Activated CD8-positive, alpha-beta T cell treated with anti-CD3 and anti-CD28 coated beads, Interleukin-2, amount 10 ng/mL, durations not matched to agents 7 days and 5 days (primary cell): Measurements from ENCODE around the gene GIMAP6. TPM values are rescaled to one million over a fixed set of nuclear protein-coding genes. Genes with fewer than 3 reads are reported as not detected.
"Not testable (repeated sequence)": the region's sequence is repeated elsewhere in the genome, so short reads cannot be mapped to it uniquely, and the experiment has no call there.

Experiments used
- ATAC-seq: fragments of 150-1000 bp; cut with Tn5 transposase; one replicate; pipeline ENCODE4 v1.10.0; 2021; ENCODE audit warnings: moderate library complexity
- CTCF ChIA-PET: fragments of 350-600 bp; sonication (Branson Sonifier 250); formaldehyde crosslinking; loops from one replicate; lab custom pipeline; 2021; ENCODE audit warnings: antibody characterized with exemption; lab: Charles Lee
- POLR2A ChIA-PET: fragments of 350-600 bp; sonication (Branson Sonifier 250); formaldehyde crosslinking; loops from one replicate; lab custom pipeline; 2021; ENCODE audit warnings: antibody characterized with exemption; lab: Charles Lee
- DNase-seq: peaks from one replicate; pipeline ENCODE4 v3.0.0-alpha.2; 2020
- H3K27ac Mint-ChIP-seq: one replicate; pipeline ENCODE4 v1.8.0; 2021; ENCODE audit warnings: mild to moderate bottlenecking, mixed read lengths
- H3K27me3 Mint-ChIP-seq: one replicate; pipeline ENCODE4 v1.8.0; 2021; ENCODE audit warnings: low read depth, mixed read lengths
- H3K36me3 Mint-ChIP-seq: one replicate; pipeline ENCODE4 v1.8.0; 2021; ENCODE audit warnings: low read depth, mixed read lengths
- H3K4me1 Mint-ChIP-seq: one replicate; pipeline ENCODE4 v1.8.0; 2021; ENCODE audit warnings: low read depth, mixed read lengths
- H3K4me3 Mint-ChIP-seq: one replicate; pipeline ENCODE4 v1.8.0; 2021; ENCODE audit warnings: mild to moderate bottlenecking, mixed read lengths
- H3K9me3 Mint-ChIP-seq: one replicate; pipeline ENCODE4 v1.8.0; 2022; ENCODE audit warnings: mixed read lengths; ENCODE audit not compliant: insufficient read depth
- total RNA-seq, 2 experiments: library from RNA; stranded (reverse); gene quantifications; one replicate each; pipeline ENCODE4 v1.2.3, GENCODE V29; 2021

GIMAP6 gene
- total RNA-seq, 2 experiments from 2014 or later = 88.9 to 93.3 TPM

DNA sequence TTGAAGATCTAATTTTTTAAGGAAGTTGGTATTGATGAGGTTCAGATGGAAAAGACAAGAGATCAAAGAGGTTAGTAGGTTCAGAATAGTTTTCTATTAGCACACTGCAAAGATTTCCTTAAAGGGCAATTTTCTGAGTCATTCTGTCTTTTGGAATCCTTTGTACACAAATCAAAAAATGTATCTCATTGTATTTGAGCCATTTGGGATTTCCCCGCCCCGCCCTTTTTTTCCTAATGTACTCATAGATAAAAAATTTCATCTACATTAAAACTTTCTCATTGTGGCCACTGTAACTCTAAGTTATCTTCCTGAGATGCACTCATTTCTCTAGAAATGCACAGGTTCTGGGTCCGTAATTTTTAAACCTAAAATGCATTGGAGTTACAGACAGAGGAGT lies 12.1 kb downstream of the GIMAP6 start:
- ATAC-seq (no peak), DNase-seq (no peak)
- POLR2A ChIA-PET = interaction anchor here (1.6 kb wide), 1 partner anchor 169 kb away, joined by 3 read pairs; no protein-coding TSS in a partner anchor

GRCh38 chr7:150615221-150615755 lies 16.9 kb downstream of the GIMAP6 start:
- not testable (repeated sequence) for DNase-seq, ATAC-seq, H3K27me3 Mint-ChIP-seq, H3K4me3 Mint-ChIP-seq
- peaks cover 44% of the 10 kb centered on the region for H3K36me3 Mint-ChIP-seq
- CTCF ChIA-PET = interaction anchor here (0.6 to 0.8 kb wide), 2 partner anchors 26 to 137 kb away, joined by 3 read pairs; no protein-coding TSS in a partner anchor
- H3K27ac Mint-ChIP-seq = peak overlapping the region; percentile 60
- H3K9me3 Mint-ChIP-seq = peaks cover 27% of the 10 kb centered on the region
- H3K4me1 Mint-ChIP-seq = peaks cover 47% of the 10 kb centered on the region
- POLR2A ChIA-PET = interaction anchor here (0.9 to 1.4 kb wide), 2 partner anchors 13 to 34 kb away, joined by 3 to 4 read pairs; no protein-coding TSS in a partner anchor

More for the DNA sequence above, 12.1 kb downstream of the GIMAP6 start:
- CTCF ChIA-PET = interaction anchor here (2.1 kb wide), 1 partner anchor 52 kb away, joined by 4 read pairs; no protein-coding TSS in a partner anchor
- peaks cover 14% of the 10 kb centered on the region for H3K9me3 Mint-ChIP-seq
- no peaks in the 10 kb centered on the region for H3K27me3 Mint-ChIP-seq
- H3K4me3 Mint-ChIP-seq = no peak overlapping the region
- peak overlapping the region; percentile 37 for H3K27ac Mint-ChIP-seq
- H3K4me1 Mint-ChIP-seq = peaks cover 53% of the 10 kb centered on the region
- peaks cover 34% of the 10 kb centered on the region for H3K36me3 Mint-ChIP-seq

GRCh38 chr7:150614426-150614825 lies 17.8 kb downstream of the GIMAP6 start:
- H3K36me3 Mint-ChIP-seq = peaks cover 44% of the 10 kb centered on the region
- ChIA-PET POLR2A (interaction anchor here (0.9 to 1.4 kb wide), 2 partner anchors 14 to 35 kb away, joined by 3 to 4 read pairs; no protein-coding TSS in a partner anchor), CTCF (interaction anchor here (0.8 to 0.9 kb wide), 2 partner anchors 27 to 166 kb away, joined by 3 read pairs; no protein-coding TSS in a partner anchor)

GRCh38 chr7:150613880-150614279 lies 18.3 kb downstream of the GIMAP6 start:
- POLR2A ChIA-PET = no interaction called here

More at GRCh38 chr7:150614426-150614825, 17.8 kb downstream of the GIMAP6 start:
- Mint-ChIP-seq H3K4me1 (peaks cover 48% of the 10 kb centered on the region), H3K27ac (peak overlapping the region; percentile 60), H3K9me3 (peaks cover 31% of the 10 kb centered on the region)
- not testable (repeated sequence) for ATAC-seq, H3K4me3 Mint-ChIP-seq, H3K27me3 Mint-ChIP-seq, DNase-seq

DNA sequence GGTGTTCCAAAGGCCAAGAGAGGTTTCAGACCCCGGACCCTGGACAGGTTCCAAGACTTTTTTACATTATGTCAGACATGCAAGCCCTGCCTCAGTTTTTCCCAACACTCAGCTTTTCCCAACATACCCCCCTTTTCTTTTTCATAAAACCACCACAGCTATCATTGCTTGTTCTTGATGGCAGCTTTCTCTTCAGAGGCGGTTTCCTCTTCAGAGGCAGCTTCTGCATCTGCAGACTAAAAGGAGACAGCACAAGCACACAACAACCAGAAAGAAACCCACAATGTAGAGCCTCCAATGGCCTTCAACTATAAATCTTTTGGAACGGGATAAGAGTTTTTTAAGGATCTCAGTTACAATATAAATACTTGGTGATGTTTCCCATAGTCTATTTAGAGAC lies 19.3 kb downstream of the GIMAP6 start:
- Mint-ChIP-seq H3K9me3 (peaks cover 30% of the 10 kb centered on the region), H3K27me3 (no peaks in the 10 kb centered on the region), H3K36me3 (peaks cover 40% of the 10 kb centered on the region), H3K27ac (peak overlapping the region; percentile 57), H3K4me3 (no peak overlapping the region), H3K4me1 (peaks cover 56% of the 10 kb centered on the region)
- ATAC-seq = no peak
- POLR2A ChIA-PET = interaction anchor here (1.1 to 1.7 kb wide), 2 partner anchors 9 to 103 kb away, joined by 3 to 6 read pairs; no protein-coding TSS in a partner anchor
- CTCF ChIA-PET = no interaction called here
- DNase-seq = no peak

More at GRCh38 chr7:150613880-150614279, 18.3 kb downstream of the GIMAP6 start:
- H3K4me3 Mint-ChIP-seq = no peak overlapping the region
- peak overlapping the region; percentile 60 for H3K27ac Mint-ChIP-seq
- peaks cover 44% of the 10 kb centered on the region for H3K36me3 Mint-ChIP-seq
- DNase-seq = no peak
- H3K4me1 Mint-ChIP-seq = peaks cover 49% of the 10 kb centered on the region
- no peak for ATAC-seq
- CTCF ChIA-PET = no interaction called here
- H3K27me3 Mint-ChIP-seq = no peaks in the 10 kb centered on the region
- H3K9me3 Mint-ChIP-seq = peaks cover 31% of the 10 kb centered on the region

GRCh38 chr7:150610233-150610632 lies 22.0 kb downstream of the GIMAP6 start:
- no peak for ATAC-seq
- ChIA-PET CTCF (no interaction called here), POLR2A (interaction anchor here (1.2 kb wide), 1 partner anchor 41 kb away, joined by 3 read pairs; no protein-coding TSS in a partner anchor)
- Mint-ChIP-seq H3K4me3 (no peak overlapping the region), H3K4me1 (peaks cover 51% of the 10 kb centered on the region), H3K9me3 (peaks cover 17% of the 10 kb centered on the region), H3K27ac (no peak overlapping the region), H3K36me3 (peaks cover 37% of the 10 kb centered on the region), H3K27me3 (no peaks in the 10 kb centered on the region)
- no peak for DNase-seq

DNA sequence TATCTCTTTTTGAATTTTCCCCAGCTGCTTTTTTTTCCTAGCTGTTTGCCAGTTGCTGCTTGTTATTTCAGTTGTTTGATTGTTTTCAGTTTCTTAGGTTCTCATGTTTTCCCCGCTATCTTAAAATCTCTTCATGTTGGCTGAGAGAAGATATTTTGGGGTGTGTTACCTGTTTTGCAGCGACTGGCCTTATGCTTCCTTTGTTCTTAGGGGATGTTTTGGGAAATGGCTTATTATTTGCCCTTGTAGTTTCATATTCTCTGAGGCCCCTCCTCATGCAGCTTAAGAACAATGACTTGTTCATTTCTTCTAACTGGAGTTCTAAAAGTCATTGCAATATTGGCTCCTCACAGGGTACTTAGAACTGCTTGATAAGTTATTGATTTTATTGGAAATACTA lies 28.6 kb downstream of the GIMAP6 start:
- ATAC-seq, H3K9me3 Mint-ChIP-seq, DNase-seq, CTCF ChIA-PET, H3K27me3 Mint-ChIP-seq, H3K4me3 Mint-ChIP-seq: not testable (repeated sequence)
- H3K27ac Mint-ChIP-seq = peak overlapping the region; percentile 34
- peaks cover 26% of the 10 kb centered on the region for H3K36me3 Mint-ChIP-seq
- POLR2A ChIA-PET = interaction anchor here (1.0 kb wide), 1 partner anchor 28 kb away, joined by 3 read pairs; the partner anchor contains the start of gene GIMAP6
- peaks cover 21% of the 10 kb centered on the region for H3K4me1 Mint-ChIP-seq

DNA sequence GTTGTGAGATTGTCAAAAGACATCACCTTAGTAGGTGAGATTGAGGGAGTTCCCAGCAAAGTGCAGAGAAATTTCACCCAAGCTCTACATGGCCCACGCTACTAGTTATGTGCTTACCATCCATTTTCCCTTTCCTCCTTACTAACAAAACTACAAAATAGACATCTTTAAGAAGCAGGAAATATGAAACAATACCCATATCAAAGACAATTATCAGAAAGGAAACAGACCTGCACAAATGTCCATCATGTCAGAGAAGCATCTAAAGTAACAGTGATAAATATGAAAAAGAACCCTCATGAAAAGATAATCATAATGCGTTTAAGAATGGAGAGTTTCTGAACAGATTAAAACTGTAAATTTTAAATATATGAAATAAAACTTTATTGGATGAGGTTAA lies 36.8 kb downstream of the GIMAP6 start:
- Mint-ChIP-seq H3K4me3 (no peak overlapping the region), H3K36me3 (peaks cover 66% of the 10 kb centered on the region), H3K4me1 (peaks cover 17% of the 10 kb centered on the region), H3K27ac (no peak overlapping the region), H3K9me3 (peaks cover 43% of the 10 kb centered on the region), H3K27me3 (no peaks in the 10 kb centered on the region)
- CTCF ChIA-PET = no interaction called here
- ATAC-seq (no peak), DNase-seq (no peak)
- POLR2A ChIA-PET = no interaction called here

DNA sequence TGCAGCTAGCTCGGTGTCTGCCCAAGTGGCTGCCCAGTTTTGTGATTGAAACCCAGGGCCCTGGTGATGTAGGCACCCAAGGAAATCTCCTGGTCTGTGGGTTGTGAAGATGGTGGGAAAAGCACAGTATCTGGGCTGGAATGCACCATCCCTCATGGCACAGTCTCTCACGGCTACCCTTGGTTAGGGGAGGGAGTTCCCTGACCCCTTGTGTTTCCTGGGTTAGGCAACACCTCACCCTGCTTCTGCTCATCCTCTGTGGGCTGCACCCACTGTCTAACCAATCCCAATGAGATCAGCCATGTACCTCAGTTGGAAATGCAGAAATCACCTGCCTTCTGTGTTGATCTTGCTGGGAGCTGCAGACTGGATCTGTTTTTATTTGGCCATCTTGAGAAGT lies 37.4 kb downstream of the GIMAP6 start:
- Mint-ChIP-seq H3K27ac (no peak overlapping the region), H3K4me1 (peaks cover 17% of the 10 kb centered on the region), H3K27me3 (no peaks in the 10 kb centered on the region), H3K36me3 (peaks cover 68% of the 10 kb centered on the region), H3K4me3 (no peak overlapping the region), H3K9me3 (peaks cover 43% of the 10 kb centered on the region)
- ATAC-seq (no peak), DNase-seq (no peak)
- ChIA-PET CTCF (no interaction called here), POLR2A (interaction anchor here (0.7 kb wide), 1 partner anchor 80 kb away, joined by 3 read pairs; the partner anchor contains the start of gene GIMAP7)

- peaks cover 55% of the 10 kb centered on the region for H3K36me3 Mint-ChIP-seq
- no peak overlapping the region for H3K4me3 Mint-ChIP-seq
- peaks cover 35% of the 10 kb centered on the region for H3K4me1 Mint-ChIP-seq
- H3K9me3 Mint-ChIP-seq = peaks cover 30% of the 10 kb centered on the region
- ChIA-PET CTCF (interaction anchor here (0.9 to 1.7 kb wide), 2 partner anchors 18 to 138 kb away, joined by 4 to 7 read pairs; no protein-coding TSS in a partner anchor), POLR2A (interaction anchor here (1.4 kb wide), 1 partner anchor 129 kb away, joined by 4 read pairs; the partner anchor contains the start of gene GIMAP1)
- no peaks in the 10 kb centered on the region for H3K27me3 Mint-ChIP-seq
- no peak for ATAC-seq
- H3K27ac Mint-ChIP-seq = no peak overlapping the region
- DNase-seq = no peak
These were observed 44.6 kb downstream of the GIMAP6 start for GRCh38 chr7:150587551-150587950.

DNA sequence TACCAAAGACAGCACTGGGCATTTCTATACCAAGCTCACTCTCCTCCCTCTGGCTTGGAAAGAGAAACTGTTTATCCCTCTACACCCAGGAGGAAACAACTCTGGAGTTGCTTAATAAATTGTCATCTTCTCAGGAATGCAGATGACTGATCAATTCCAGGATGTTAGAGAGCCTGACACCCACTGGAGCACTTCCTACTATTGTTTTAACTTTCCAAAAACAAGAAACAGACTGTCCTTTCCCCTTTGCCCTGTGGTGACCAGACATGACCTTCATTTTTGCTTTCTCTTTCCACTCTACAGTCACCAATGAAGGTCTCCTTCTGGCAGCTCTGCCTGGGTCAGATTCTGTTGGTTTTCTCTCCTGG lies 45.4 kb downstream of the GIMAP6 start:
- peaks cover 22% of the 10 kb centered on the region for H3K9me3 Mint-ChIP-seq
- POLR2A ChIA-PET = interaction anchor here (1.1 to 1.4 kb wide), 3 partner anchors 59 to 129 kb away, joined by 3 to 4 read pairs (median 4); partner anchors contain the start of genes GIMAP1 and GIMAP7
- peaks cover 50% of the 10 kb centered on the region for H3K36me3 Mint-ChIP-seq
- DNase-seq (no peak), ATAC-seq (peak; percentile 53)
- H3K27me3 Mint-ChIP-seq = no peaks in the 10 kb centered on the region
- H3K4me1 Mint-ChIP-seq = peaks cover 35% of the 10 kb centered on the region
- CTCF ChIA-PET = interaction anchor here (0.9 to 1.7 kb wide), 3 partner anchors 18 to 138 kb away, joined by 3 to 7 read pairs (median 4); partner anchors contain the start of gene GIMAP2
- H3K27ac Mint-ChIP-seq = peak overlapping the region; percentile 69
- no peak overlapping the region for H3K4me3 Mint-ChIP-seq
